T-helper 17 cell (primary cell): ENCODE data around the gene DLG2. TPM values are rescaled to one million over a fixed set of nuclear protein-coding genes. Genes with fewer than 3 reads are reported as not detected.

Experiments used
- ATAC-seq: fragments of 150-1000 bp; cut with Tn5 transposase; 2 replicates; pipeline ENCODE4 v1.10.0; 2021; ENCODE audit warnings: mild to moderate bottlenecking, moderate library complexity
- DNase-seq, 3 donors: peaks; one replicate each; pipeline versions ENCODE4 v3.0.0 to v3.0.0-alpha.2; 2020 to 2021
- H3K9me3 ChIP-seq: one replicate; pipeline ENCODE4 v1.7.0; 2013; ENCODE audit warnings: low read length, mild to moderate bottlenecking; ENCODE audit not compliant: control insufficient read depth, poor library complexity, severe bottlenecking
- H3K27ac Mint-ChIP-seq: one replicate; pipeline ENCODE4 v1.8.0; 2022; ENCODE audit warnings: mild to moderate bottlenecking, moderate library complexity, mixed read lengths
- H3K27me3 Mint-ChIP-seq: one replicate; pipeline ENCODE4 v1.8.0; 2022; ENCODE audit warnings: mixed read lengths
- H3K36me3 Mint-ChIP-seq: one replicate; pipeline ENCODE4 v1.8.0; 2022; ENCODE audit warnings: low read depth, mixed read lengths
- H3K4me1 Mint-ChIP-seq: one replicate; pipeline ENCODE4 v1.8.0; 2022; ENCODE audit warnings: mild to moderate bottlenecking, mixed read lengths
- H3K4me3 Mint-ChIP-seq: one replicate; pipeline ENCODE4 v1.8.0; 2022; ENCODE audit warnings: mild to moderate bottlenecking, moderate library complexity, mixed read lengths
- total RNA-seq, 4 donors: library from RNA in 2 of 4; stranded (reverse) in 2 of 4; gene quantifications; one replicate each; pipeline ENCODE4 v1.2.3 and lab custom pipeline; 2022 to 2026

Gene DLG2
- total RNA-seq, 2 donors from 2014 or later, result 1.0 to 2.2 TPM

- no peak for DNase-seq
- Mint-ChIP-seq H3K4me1 (no peaks in the 10 kb centered on the region), H3K27ac (no peak overlapping the region), H3K4me3 (no peak overlapping the region), H3K36me3 (no peaks in the 10 kb centered on the region), H3K27me3 (no peaks in the 10 kb centered on the region)
- no peak for ATAC-seq
- H3K9me3 ChIP-seq, result no peaks in the 10 kb centered on the region
Measured at GRCh38 chr11:83881428-83881827, 1745.7 kb downstream of the DLG2 start.

- ATAC-seq, result no peak
- no peaks in the 10 kb centered on the region for H3K36me3 Mint-ChIP-seq
Measured at GRCh38 chr11:83871054-83871453, 1756.1 kb downstream of the DLG2 start.

GRCh38 chr11:83866655-83867054, 1760.5 kb downstream of the DLG2 start:
- Mint-ChIP-seq H3K36me3 (no peaks in the 10 kb centered on the region), H3K27ac (no peak overlapping the region)
- no peak for ATAC-seq

More at GRCh38 chr11:83871054-83871453, 1756.1 kb downstream of the DLG2 start:
- Mint-ChIP-seq H3K4me3 (no peak overlapping the region), H3K27ac (no peak overlapping the region), H3K27me3 (no peaks in the 10 kb centered on the region), H3K4me1 (no peaks in the 10 kb centered on the region)
- H3K9me3 ChIP-seq, result no peaks in the 10 kb centered on the region
- DNase-seq, result no peak

GRCh38 chr11:83865636-83866461, 1761.3 kb downstream of the DLG2 start:
- H3K27ac Mint-ChIP-seq, result no peak overlapping the region
- ATAC-seq, result no peak

More at GRCh38 chr11:83866655-83867054, 1760.5 kb downstream of the DLG2 start:
- Mint-ChIP-seq H3K4me3 (no peak overlapping the region), H3K27me3 (no peaks in the 10 kb centered on the region), H3K4me1 (no peaks in the 10 kb centered on the region)
- no peaks in the 10 kb centered on the region for H3K9me3 ChIP-seq
- DNase-seq, result no peak

GRCh38 chr11:83864412-83865057, 1762.6 kb downstream of the DLG2 start:
- Mint-ChIP-seq H3K4me3 (no peak overlapping the region), H3K4me1 (no peaks in the 10 kb centered on the region), H3K27me3 (no peaks in the 10 kb centered on the region), H3K36me3 (no peaks in the 10 kb centered on the region), H3K27ac (no peak overlapping the region)
- H3K9me3 ChIP-seq, result no peaks in the 10 kb centered on the region
- DNase-seq (no peak), ATAC-seq (no peak)

More at GRCh38 chr11:83865636-83866461, 1761.3 kb downstream of the DLG2 start:
- H3K27me3 Mint-ChIP-seq, result no peaks in the 10 kb centered on the region
- no peaks in the 10 kb centered on the region for H3K4me1 Mint-ChIP-seq
- no peak overlapping the region for H3K4me3 Mint-ChIP-seq
- no peaks in the 10 kb centered on the region for H3K36me3 Mint-ChIP-seq
- H3K9me3 ChIP-seq, result no peaks in the 10 kb centered on the region
- no peak for DNase-seq

- no peak overlapping the region for H3K27ac Mint-ChIP-seq
- H3K27me3 Mint-ChIP-seq, result no peaks in the 10 kb centered on the region
- ATAC-seq (no peak), DNase-seq (no peak)
- no peaks in the 10 kb centered on the region for H3K4me1 Mint-ChIP-seq
- H3K4me3 Mint-ChIP-seq, result no peak overlapping the region
- no peaks in the 10 kb centered on the region for H3K36me3 Mint-ChIP-seq
- H3K9me3 ChIP-seq, result no peaks in the 10 kb centered on the region
Measured at GRCh38 chr11:83863272-83863671, 1763.9 kb downstream of the DLG2 start.

- Mint-ChIP-seq H3K27me3 (no peaks in the 10 kb centered on the region), H3K27ac (no peak overlapping the region), H3K36me3 (no peaks in the 10 kb centered on the region), H3K4me3 (no peak overlapping the region), H3K4me1 (no peaks in the 10 kb centered on the region)
- peaks cover 2% of the 10 kb centered on the region for H3K9me3 ChIP-seq
- no peak for DNase-seq
- ATAC-seq, result no peak
Measured at GRCh38 chr11:83862691-83863090, 1764.5 kb downstream of the DLG2 start.

- Mint-ChIP-seq H3K4me1 (no peaks in the 10 kb centered on the region), H3K4me3 (no peak overlapping the region), H3K27ac (no peak overlapping the region), H3K27me3 (no peaks in the 10 kb centered on the region), H3K36me3 (no peaks in the 10 kb centered on the region)
- ATAC-seq, result no peak
- no peak for DNase-seq
- H3K9me3 ChIP-seq, result peaks cover 2% of the 10 kb centered on the region
Measured at GRCh38 chr11:83862033-83862432, 1765.1 kb downstream of the DLG2 start.

GRCh38 chr11:83858694-83859093, 1768.5 kb downstream of the DLG2 start:
- H3K4me3 Mint-ChIP-seq, result no peak overlapping the region
- no peaks in the 10 kb centered on the region for H3K36me3 Mint-ChIP-seq
- no peak overlapping the region for H3K27ac Mint-ChIP-seq
- H3K9me3 ChIP-seq, result peaks cover 2% of the 10 kb centered on the region
- H3K4me1 Mint-ChIP-seq, result no peaks in the 10 kb centered on the region
- no peaks in the 10 kb centered on the region for H3K27me3 Mint-ChIP-seq
- DNase-seq, result no peak
- ATAC-seq, result no peak

GRCh38 chr11:83855237-83855636, 1771.9 kb downstream of the DLG2 start:
- Mint-ChIP-seq H3K27ac (no peak overlapping the region), H3K4me3 (no peak overlapping the region), H3K36me3 (no peaks in the 10 kb centered on the region), H3K4me1 (no peaks in the 10 kb centered on the region), H3K27me3 (no peaks in the 10 kb centered on the region)
- H3K9me3 ChIP-seq, result peaks cover 2% of the 10 kb centered on the region
- DNase-seq (no peak), ATAC-seq (no peak)

GRCh38 chr11:83852775-83853442, 1774.2 kb downstream of the DLG2 start:
- Mint-ChIP-seq H3K27ac (no peak overlapping the region), H3K27me3 (no peaks in the 10 kb centered on the region), H3K4me3 (no peak overlapping the region), H3K4me1 (no peaks in the 10 kb centered on the region), H3K36me3 (no peaks in the 10 kb centered on the region)
- ATAC-seq (no peak), DNase-seq (no peak)
- peaks cover 2% of the 10 kb centered on the region for H3K9me3 ChIP-seq

GRCh38 chr11:83852012-83852411, 1775.1 kb downstream of the DLG2 start:
- Mint-ChIP-seq H3K4me3 (no peak overlapping the region), H3K27ac (no peak overlapping the region), H3K36me3 (no peaks in the 10 kb centered on the region), H3K27me3 (no peaks in the 10 kb centered on the region), H3K4me1 (no peaks in the 10 kb centered on the region)
- ATAC-seq (no peak), DNase-seq (no peak)
- H3K9me3 ChIP-seq, result no peaks in the 10 kb centered on the region

GRCh38 chr11:83847467-83848034, 1779.6 kb downstream of the DLG2 start:
- H3K4me3 Mint-ChIP-seq, result no peak overlapping the region
- peaks cover 8% of the 10 kb centered on the region for H3K27me3 Mint-ChIP-seq
- no peak overlapping the region for H3K27ac Mint-ChIP-seq
- H3K36me3 Mint-ChIP-seq, result no peaks in the 10 kb centered on the region
- DNase-seq (no peak), ATAC-seq (no peak)
- no peaks in the 10 kb centered on the region for H3K9me3 ChIP-seq
- no peaks in the 10 kb centered on the region for H3K4me1 Mint-ChIP-seq
